Thyroid gland (tissue), 4 donors: ENCODE measurements around the gene HOXB3. TPM values are rescaled to one million over a fixed set of nuclear protein-coding genes. Genes with fewer than 3 reads are reported as not detected.

ENCODE experiments used
- DNase-seq, 2 donors: peaks; one replicate each; pipeline ENCODE4 v3.0.0-alpha.2; 2019
- H3K27ac ChIP-seq, 3 donors: fragments of 200-600 bp; sonication (generic); 1 replicate in 2 of 3; 2 replicates in 1 of 3; pipeline ENCODE4 v1.5.1; 2016 to 2019; ENCODE audit warnings: mild to moderate bottlenecking in 1 of 3, moderate library complexity in 1 of 3
- H3K27me3 ChIP-seq: fragments of 200-600 bp; sonication (generic); one replicate; pipeline ENCODE4 v1.5.1; 2019
- H3K36me3 ChIP-seq, 2 donors: fragments of 200-600 bp; sonication (generic); one replicate each; pipeline ENCODE4 v1.5.1; 2016 to 2019
- H3K4me1 ChIP-seq, 2 donors: fragments of 200-600 bp; sonication (generic); one replicate each; pipeline ENCODE4 v1.5.1; 2017 to 2019
- H3K4me3 ChIP-seq, 3 donors: fragments of 200-600 bp; sonication (generic); replicated peaks in 1 of 3; 1 replicate in 2 of 3; 2 replicates in 1 of 3; pipeline ENCODE4 v1.5.1; 2016; ENCODE audit warnings: mild to moderate bottlenecking in 1 of 3
- H3K9me3 ChIP-seq: fragments of 200-600 bp; sonication (generic); one replicate; pipeline ENCODE4 v1.5.1; 2017
- CTCF ChIP-seq, 6 experiments: fragments of 200-600 bp in 3 of 6; fragments of 450-650 bp in 3 of 6; sonication (generic) in 3 of 6; IDR thresholded peaks; one replicate each; pipeline ENCODE4 v1.5.1; 2016 to 2019; ENCODE audit warnings: antibody characterized with exemption in 6 of 6, mild to moderate bottlenecking in 2 of 6, inconsistent platforms in 1 of 6, moderate library complexity in 1 of 6
- POLR2A ChIP-seq, 2 donors: fragments of 450-650 bp; IDR thresholded peaks; one replicate each; pipeline ENCODE4 v1.6.1; 2017; ENCODE audit warnings: antibody characterized with exemption in 2 of 2, mild to moderate bottlenecking in 2 of 2, moderate library complexity in 1 of 2
- WGBS, 2 donors: methylation state at CpG; one replicate each; pipeline ENCODE4 v1.1.5; 2017; 5-methylcytosine and 5-hydroxymethylcytosine counted together
- intact Hi-C: fragments of 100-400 bp; cut with DNase I; formaldehyde crosslinking; loops from one replicate; pipeline ENCODE4 v1.15.1; 2023
- total RNA-seq, 4 donors: library from RNA; depleted of rRNA; stranded (reverse); fragments of >200 nt; gene quantifications; one replicate each; pipeline ENCODE4 v1.2.3, GENCODE V29; 2016

The HOXB3 gene
- total RNA-seq, 4 donors from 2014 or later, result 1.5 to 6.7 (median 4.3) TPM

GRCh38 chr17:48558057-48558830, 31.8 kb downstream of the HOXB3 start:
- WGBS, 2 donors, result 33 to 39% methylated on average over 13 of the region's 13 CpGs
- peak overlapping the region in 1 of 3 donors; percentile 17 for H3K27ac ChIP-seq
- intact Hi-C loops, result no loop called here
- H3K27me3 ChIP-seq, result peaks cover 49% of the 10 kb centered on the region
- TF ChIP-seq POLR2A (IDR thresholded peaks at IDR 0.05) (no peak), CTCF (IDR thresholded peaks at IDR 0.05) (no peak)
- no peak overlapping the region for H3K4me3 ChIP-seq
- H3K4me1 ChIP-seq, result no peaks in the 10 kb centered on the region
- no peaks in the 10 kb centered on the region for H3K9me3 ChIP-seq
- H3K36me3 ChIP-seq, result no peaks in the 10 kb centered on the region
- DNase-seq, result no peak

- no peak for DNase-seq
- TF ChIP-seq CTCF (IDR thresholded peaks at IDR 0.05), result no peak
- no peak for TF ChIP-seq POLR2A (IDR thresholded peaks at IDR 0.05)
- Histone ChIP-seq H3K27me3 (peaks cover 47% of the 10 kb centered on the region), H3K27ac (peak overlapping the region in 2 of 3 donors; percentile 30 to 38), H3K9me3 (no peaks in the 10 kb centered on the region), H3K4me1 (no peaks in the 10 kb centered on the region), H3K36me3 (no peaks in the 10 kb centered on the region), H3K4me3 (no peak overlapping the region)
- 23 to 30% methylated on average over 7 of the region's 7 CpGs for WGBS, 2 donors
- intact Hi-C loops, result no loop called here
Observed at GRCh38 chr17:48556576-48557401, 33.3 kb downstream of the HOXB3 start.

- Histone ChIP-seq H3K4me3 (no peak overlapping the region), H3K36me3 (no peaks in the 10 kb centered on the region), H3K27ac (peak overlapping the region in 1 of 3 donors; percentile 38), H3K9me3 (no peaks in the 10 kb centered on the region), H3K27me3 (peaks cover 50% of the 10 kb centered on the region), H3K4me1 (no peaks in the 10 kb centered on the region)
- 30 to 33% methylated on average over 5 of the region's 5 CpGs for WGBS, 2 donors
- no peak for TF ChIP-seq CTCF (IDR thresholded peaks at IDR 0.05)
- TF ChIP-seq POLR2A (IDR thresholded peaks at IDR 0.05), result no peak
- intact Hi-C loops, result no loop called here
- no peak for DNase-seq
Observed at GRCh38 chr17:48556229-48556575, 33.8 kb downstream of the HOXB3 start.

- H3K4me1 ChIP-seq, result no peaks in the 10 kb centered on the region
- intact Hi-C loops, result no loop called here
- peaks cover 54% of the 10 kb centered on the region for H3K27me3 ChIP-seq
- 12 to 14% methylated on average over 24 to 32 of the region's 36 CpGs for WGBS, 2 donors
- no peak overlapping the region for H3K4me3 ChIP-seq
- TF ChIP-seq POLR2A (IDR thresholded peaks at IDR 0.05) (no peak), CTCF (IDR thresholded peaks at IDR 0.05) (no peak)
- no peak for DNase-seq
- H3K36me3 ChIP-seq, result no peaks in the 10 kb centered on the region
- peak overlapping the region; percentile 38 to 47 (median 46) for H3K27ac ChIP-seq
- H3K9me3 ChIP-seq, result no peaks in the 10 kb centered on the region
Observed at GRCh38 chr17:48555258-48556228, 34.5 kb downstream of the HOXB3 start.
